HL-60/S4 (cell line): ENCODE measurements around the gene PDCD1LG2.

ENCODE experiments used
- in situ Hi-C: fragments of 300-500 bp; cut with MboI; formaldehyde crosslinking; loops from 2 replicates; pipeline ENCODE4 v1.14.3; 2022; ENCODE audit warnings: low sequenced_read_pairs

PDCD1LG2 gene

GRCh38 chr9:5596173-5596572, 85.8 kb downstream of the PDCD1LG2 start:
- in situ Hi-C loops = loop anchor here (10.0 to 25.0 kb wide), 4 partner anchors 151 to 851 kb away; partner anchors contain the start of genes AK3, INSL6 and JAK2

GRCh38 chr9:5608298-5609225, 98.2 kb downstream of the PDCD1LG2 start:
- in situ Hi-C loops = no loop called here

- in situ Hi-C loops = no loop called here
Observed at GRCh38 chr9:5609226-5609596, 98.9 kb downstream of the PDCD1LG2 start.

- in situ Hi-C loops = no loop called here
Observed at GRCh38 chr9:5610491-5610890, 100.2 kb downstream of the PDCD1LG2 start.

DNA sequence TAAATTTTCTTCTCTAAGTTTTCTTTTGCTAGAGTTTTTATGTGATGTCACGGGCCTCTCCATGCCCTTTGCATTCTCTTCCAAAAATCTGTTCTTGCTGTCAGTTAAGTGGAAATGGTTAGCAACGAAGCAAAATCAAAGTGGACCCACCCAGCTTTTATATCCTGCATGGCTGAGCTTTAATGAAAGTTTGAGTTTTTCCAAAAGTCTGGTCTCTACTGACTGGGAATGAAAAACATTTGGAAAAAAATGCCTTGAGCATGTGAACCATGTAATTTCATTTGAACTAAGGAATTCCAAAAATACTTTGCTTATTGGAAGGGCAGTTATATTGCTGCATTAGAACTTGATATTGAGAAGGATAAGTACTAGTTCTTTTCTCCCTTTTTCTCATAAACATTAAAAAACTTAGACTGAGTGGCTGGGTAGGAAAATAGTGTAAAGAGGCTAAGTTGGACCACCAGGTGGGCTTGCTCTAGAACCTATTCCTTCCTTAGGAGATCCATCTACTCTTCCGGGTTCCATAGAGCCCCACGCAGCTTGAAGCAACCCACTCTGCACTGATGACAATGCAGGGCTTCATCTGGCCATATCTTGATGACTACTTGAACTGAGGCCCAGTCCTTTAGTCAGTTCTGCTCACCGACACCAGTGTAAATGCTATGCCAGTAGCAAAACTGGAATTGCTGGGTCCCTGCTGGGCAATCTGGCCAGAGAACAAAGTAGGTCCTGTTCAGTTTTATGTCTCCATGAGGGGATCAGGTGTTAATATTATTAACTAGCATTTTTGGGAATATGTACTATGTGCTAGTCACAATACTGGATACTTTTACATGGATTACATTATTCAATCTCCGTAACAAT, 101.2 kb downstream of the PDCD1LG2 start:
- in situ Hi-C loops = no loop called here

- in situ Hi-C loops = no loop called here
Observed at GRCh38 chr9:5612185-5612530, 101.8 kb downstream of the PDCD1LG2 start.

DNA sequence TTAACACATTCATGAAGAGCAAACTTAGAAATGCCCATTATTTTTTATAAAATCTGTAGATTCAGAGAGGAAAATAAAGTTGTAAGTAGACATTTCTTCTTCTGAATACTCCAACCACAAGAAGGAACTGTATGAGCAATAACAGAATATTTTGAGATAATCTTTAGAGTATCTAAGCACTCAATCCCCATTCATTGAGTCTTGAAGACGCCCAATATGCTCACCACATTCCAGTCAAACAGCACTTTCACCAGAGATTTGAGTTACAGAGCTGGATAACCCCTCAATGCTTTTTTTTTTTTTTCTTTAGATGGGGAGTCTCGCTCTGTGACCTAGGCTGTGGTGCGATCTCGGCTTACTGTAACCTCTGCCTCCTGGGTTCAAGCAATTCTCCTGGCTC, 103.9 kb downstream of the PDCD1LG2 start:
- in situ Hi-C loops = no loop called here

GRCh38 chr9:5614985-5615384, 104.7 kb downstream of the PDCD1LG2 start:
- in situ Hi-C loops = no loop called here

DNA sequence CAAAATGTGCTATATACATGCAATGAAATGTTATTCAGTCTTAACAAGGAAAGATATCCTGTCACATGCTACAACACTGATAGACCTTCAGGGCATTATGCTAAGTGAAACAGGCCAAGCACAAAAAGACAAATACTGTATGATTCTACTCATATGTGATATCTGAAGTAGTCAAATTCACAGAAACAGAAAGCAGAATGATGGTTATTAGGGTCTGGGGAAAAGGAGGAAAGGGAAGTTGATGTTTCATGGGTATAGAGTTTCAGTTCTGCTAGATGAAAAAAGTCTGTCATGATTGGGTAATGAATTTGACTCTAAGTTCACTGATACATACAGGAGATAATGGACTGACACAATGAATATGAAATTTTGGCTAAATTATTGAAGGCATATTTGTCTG, 107.4 kb downstream of the PDCD1LG2 start:
- in situ Hi-C loops = no loop called here

- in situ Hi-C loops = no loop called here
Observed at GRCh38 chr9:5620494-5620893, 110.2 kb downstream of the PDCD1LG2 start.
